Thoracic aorta (tissue), 2 donors: ENCODE data around the gene NANOS2. TPM values are rescaled to one million over a fixed set of nuclear protein-coding genes. Genes with fewer than 3 reads are reported as not detected.
"Not testable (repeated sequence)": the region's sequence is repeated elsewhere in the genome, so short reads cannot be mapped to it uniquely, and the experiment has no call there.

Experiments used
- ATAC-seq: fragments of 150-250 bp; one replicate; pipeline ENCODE4 v1.8.0; 2017; ENCODE audit warnings: low read depth; ENCODE audit not compliant: insufficient number of reproducible peaks, low FRiP score
- DNase-seq: peaks from one replicate; pipeline ENCODE4 v3.0.0-alpha.2; 2020; ENCODE audit warnings: low spot score
- H3K27ac ChIP-seq, 2 donors: fragments of 200-600 bp; sonication (generic); 1 replicate in 1 of 2; 2 replicates in 1 of 2; pipeline ENCODE4 v1.5.1; 2016; ENCODE audit warnings: mild to moderate bottlenecking in 2 of 2, moderate library complexity in 2 of 2
- H3K27me3 ChIP-seq: fragments of 200-600 bp; sonication (generic); replicated peaks from 2 replicates; pipeline ENCODE4 v1.6.0; 2016; ENCODE audit warnings: mild to moderate bottlenecking; ENCODE audit not compliant: insufficient read depth
- H3K36me3 ChIP-seq: fragments of 200-600 bp; sonication (generic); one replicate; pipeline ENCODE4 v1.5.1; 2016
- H3K4me1 ChIP-seq, 2 donors: fragments of 200-600 bp; sonication (generic); 1 replicate in 1 of 2; 2 replicates in 1 of 2; pipeline versions ENCODE4 v1.5.1 to v1.6.0; 2016; ENCODE audit warnings: low read depth in 2 of 2, mild to moderate bottlenecking in 1 of 2; ENCODE audit not compliant: control insufficient read depth in 1 of 2
- H3K4me3 ChIP-seq: fragments of 200-600 bp; sonication (generic); 2 replicates; pipeline ENCODE4 v1.5.1; 2016; ENCODE audit warnings: mild to moderate bottlenecking
- H3K9me3 ChIP-seq: fragments of 200-600 bp; sonication (generic); 2 replicates; pipeline ENCODE4 v1.5.1; 2016
- CTCF ChIP-seq: fragments of 200-600 bp; sonication (generic); IDR thresholded peaks from one replicate; pipeline ENCODE4 v1.5.1; 2019; ENCODE audit warnings: antibody characterized with exemption
- total RNA-seq, 2 donors: library from RNA; depleted of rRNA; stranded (reverse); fragments of >200 nt; gene quantifications; one replicate each; pipeline versions ENCODE4 v1.1.0 to v1.2.3, GENCODE V29; 2016

Gene NANOS2
- total RNA-seq, 2 donors from 2014 or later, result not detected

- Histone ChIP-seq H3K36me3 (no peaks in the 10 kb centered on the region), H3K27ac (no peak overlapping the region), H3K4me1 (peaks cover 5 to 9% of the 10 kb centered on the region in 2 donors), H3K4me3 (no peak overlapping the region), H3K27me3 (no peaks in the 10 kb centered on the region), H3K9me3 (no peaks in the 10 kb centered on the region)
- ATAC-seq, result no peak
- no peak for TF ChIP-seq CTCF
- no peak for DNase-seq
Measured at GRCh38 chr19:45873219-45873772, 41.3 kb downstream of the NANOS2 start.

GRCh38 chr19:45872095-45872919, 42.3 kb downstream of the NANOS2 start:
- H3K9me3 ChIP-seq, result no peaks in the 10 kb centered on the region
- TF ChIP-seq CTCF, result no peak
- ATAC-seq (no peak), DNase-seq (no peak)
- H3K4me3 ChIP-seq, result no peak overlapping the region
- no peak overlapping the region for H3K27ac ChIP-seq
- H3K36me3 ChIP-seq, result no peaks in the 10 kb centered on the region
- H3K27me3 ChIP-seq, result no peaks in the 10 kb centered on the region
- peaks cover 5 to 9% of the 10 kb centered on the region in 2 donors for H3K4me1 ChIP-seq

- DNase-seq (no peak), ATAC-seq (no peak)
- Histone ChIP-seq H3K4me3 (no peak overlapping the region), H3K36me3 (no peaks in the 10 kb centered on the region), H3K27ac (no peak overlapping the region), H3K27me3 (no peaks in the 10 kb centered on the region), H3K4me1 (no peaks in the 10 kb centered on the region), H3K9me3 (no peaks in the 10 kb centered on the region)
- no peak for TF ChIP-seq CTCF
Measured at GRCh38 chr19:45870798-45871197, 43.8 kb downstream of the NANOS2 start.

- H3K4me1 ChIP-seq, result peaks cover 7 to 15% of the 10 kb centered on the region in 2 donors
- H3K9me3 ChIP-seq, H3K4me3 ChIP-seq, H3K27ac ChIP-seq, H3K36me3 ChIP-seq, ATAC-seq, DNase-seq, H3K27me3 ChIP-seq: not testable (repeated sequence)
Measured at GRCh38 chr19:45867241-45867640, 47.3 kb downstream of the NANOS2 start.

GRCh38 chr19:45866400-45867176, 48.0 kb downstream of the NANOS2 start:
- no peak for TF ChIP-seq CTCF
- Histone ChIP-seq H3K27me3 (peaks cover 9% of the 10 kb centered on the region), H3K4me1 (peaks cover 13 to 21% of the 10 kb centered on the region in 2 donors), H3K4me3 (no peak overlapping the region), H3K27ac (no peak overlapping the region), H3K36me3 (no peaks in the 10 kb centered on the region), H3K9me3 (no peaks in the 10 kb centered on the region)
- no peak for DNase-seq
- no peak for ATAC-seq
